Heart left ventricle (tissue), 13 donors: ENCODE results near the gene RAB5IF.
"Not testable (repeated sequence)": the region's sequence is repeated elsewhere in the genome, so short reads cannot be mapped to it uniquely, and the experiment has no call there.

Source experiments
- CTCF ChIP-seq, 12 donors: fragments of 200-600 bp; sonication (generic) in 4 of 12; IDR thresholded peaks; one replicate each; pipeline versions ENCODE4 v1.5.0 to v1.8.0; 2018 to 2022; ENCODE audit warnings: antibody characterized with exemption in 12 of 12, mild to moderate bottlenecking in 5 of 12
- POLR2A ChIP-seq, 2 donors: fragments of 450-650 bp; IDR thresholded peaks; one replicate each; pipeline ENCODE4 v1.6.1; 2017; ENCODE audit warnings: antibody characterized with exemption in 2 of 2, mild to moderate bottlenecking in 2 of 2, moderate library complexity in 2 of 2
- donor health status: ischemic (EF 13 %, LVEDD 7.1; RV severe dilation, severe dysfunction).
- donor health status: DM: no; HTN: yes; CAD: no.
- donor health status: DM: no; HTN: no; CAD: no.
- donor health status: ischemic (EF 25% LVEDD 6.9; RV normal size, moderate dysfunction).
- donor health status: ischemic (EF 25% LVEDD 5.7; RV mildly dilated, moderate dysfunction).
- donor health status: ischemic (EF 35%, LVEDD 5.7; RV mildly dilated, moderate dysfunction).
- donor health status: nonischemic (EF 11% LVEDD 7.7; RV severe dilation, severe dysfunction).
- donor health status: DM: yes; HTN: yes; CAD: no.
- donor health status: PGD.
- donor health status: ischemic (EF 29% LVEDD 5.4; RV normal size, mild dysfunction).
- donor health status: nonischemic (EF 23%, LVEDD 6.1; RV moderate dilation, normal function).

GRCh38 chr20:36638876-36639400 is 33.4 kb downstream of the RAB5IF start:
- TF ChIP-seq CTCF, POLR2A (IDR thresholded peaks at IDR 0.05): not testable (repeated sequence)
